SK-N-SH treated with all-trans-retinoic acid at 6 μM for 48 hours (cell line): ENCODE data around the gene CTRB1.

Source experiments
- ATAC-seq: fragments of 200-7000 bp; cut with Tn5 transposase; 3 replicates; pipeline ENCODE4 v1.9.1; 2020; ENCODE audit warnings: mild to moderate bottlenecking, moderate library complexity
- ARNTL ChIP-seq: fragments of 450-650 bp; formaldehyde crosslinking; IDR thresholded peaks from 2 replicates; pipeline ENCODE4 v1.5.0; 2020; ENCODE audit warnings: low read depth, mild to moderate bottlenecking, moderate library complexity, borderline replicate concordance
- BACH2 ChIP-seq: fragments of 250-450 bp; sonication (Bioruptor Pico); IDR thresholded peaks from 2 replicates; pipeline ENCODE4 v1.9.0; 2021; ENCODE audit warnings: mild to moderate bottlenecking, borderline replicate concordance
- CSDC2 ChIP-seq: fragments of 250-450 bp; sonication (Bioruptor Pico); IDR thresholded peaks from 2 replicates; pipeline ENCODE4 v1.5.0; 2020; ENCODE audit warnings: mild to moderate bottlenecking, moderate library complexity
- ESRRG ChIP-seq: fragments of 250-450 bp; sonication (Bioruptor Pico); IDR thresholded peaks from 2 replicates; pipeline ENCODE4 v1.6.1; 2021; ENCODE audit warnings: mild to moderate bottlenecking
- ISL1 ChIP-seq: fragments of 250-450 bp; sonication (Bioruptor Pico); IDR thresholded peaks from 2 replicates; pipeline ENCODE4 v2.1.2; 2022; ENCODE audit warnings: mild to moderate bottlenecking, moderate library complexity
- OSR1 ChIP-seq: fragments of 250-450 bp; sonication (Bioruptor Pico); IDR thresholded peaks from 2 replicates; pipeline ENCODE4 v1.8.0; 2022; ENCODE audit warnings: moderate library complexity, mild to moderate bottlenecking, inconsistent platforms
- PPARA ChIP-seq: fragments of 250-450 bp; sonication (Bioruptor Pico); IDR thresholded peaks from 2 replicates; pipeline ENCODE4 v1.5.0; 2020; ENCODE audit warnings: mild to moderate bottlenecking, borderline replicate concordance
- RARB ChIP-seq: fragments of 250-450 bp; sonication (Bioruptor Pico); IDR thresholded peaks from 2 replicates; pipeline ENCODE4 v1.8.0; 2021; ENCODE audit warnings: mild to moderate bottlenecking, moderate library complexity
- SNAI2 ChIP-seq: fragments of 250-450 bp; sonication (Bioruptor Pico); IDR thresholded peaks from 2 replicates; pipeline ENCODE4 v1.5.0; 2020; ENCODE audit warnings: mild to moderate bottlenecking, moderate library complexity
- TCF4 ChIP-seq: fragments of 250-450 bp; sonication (Bioruptor Pico); IDR thresholded peaks from 2 replicates; pipeline ENCODE4 v1.8.0; 2021; ENCODE audit warnings: mild to moderate bottlenecking, moderate library complexity, borderline replicate concordance
- TOX ChIP-seq: fragments of 250-450 bp; sonication (Bioruptor Pico); IDR thresholded peaks from 2 replicates; pipeline ENCODE4 v1.8.0; 2021; ENCODE audit warnings: mild to moderate bottlenecking, moderate library complexity, borderline replicate concordance
- ZC3H10 ChIP-seq: fragments of 250-450 bp; sonication (Bioruptor Pico); IDR thresholded peaks from 2 replicates; pipeline ENCODE4 v1.5.1; 2021; ENCODE audit warnings: mild to moderate bottlenecking, moderate library complexity
- ZFP3 ChIP-seq: fragments of 250-450 bp; sonication (Bioruptor Pico); IDR thresholded peaks from 2 replicates; pipeline ENCODE4 v1.5.0; 2020; ENCODE audit warnings: mild to moderate bottlenecking, moderate library complexity
- ZFP30 ChIP-seq: fragments of 450-650 bp; formaldehyde crosslinking; IDR thresholded peaks from 2 replicates; pipeline ENCODE4 v1.5.0; 2022; ENCODE audit warnings: mild to moderate bottlenecking, moderate library complexity
- ZNF565 ChIP-seq: fragments of 450-650 bp; formaldehyde crosslinking; conservative IDR thresholded peaks from 2 replicates; pipeline ENCODE4 v1.5.0; 2020; ENCODE audit warnings: low read depth, mild to moderate bottlenecking, moderate library complexity
- ZNF70 ChIP-seq: fragments of 450-650 bp; formaldehyde crosslinking; IDR thresholded peaks from 2 replicates; pipeline ENCODE4 v1.5.0; 2020; ENCODE audit warnings: mild to moderate bottlenecking, moderate library complexity
- ZNF8 ChIP-seq: fragments of 450-650 bp; formaldehyde crosslinking; IDR thresholded peaks from 2 replicates; pipeline ENCODE4 v1.5.0; 2020; ENCODE audit warnings: mild to moderate bottlenecking, moderate library complexity
- TF ChIP-seq, protein P1 (sequence below): fragments of 250-450 bp; sonication (Bioruptor Pico); IDR thresholded peaks from 2 replicates; pipeline ENCODE4 v1.5.1; 2021; ENCODE audit warnings: mild to moderate bottlenecking, moderate library complexity
- TF ChIP-seq, protein P2 (sequence below): fragments of 250-450 bp; sonication (Bioruptor Pico); IDR thresholded peaks from 2 replicates; pipeline ENCODE4 v1.5.0; 2020; ENCODE audit warnings: mild to moderate bottlenecking, moderate library complexity
- TF ChIP-seq, protein P3 (sequence below): fragments of 250-450 bp; sonication (Bioruptor Pico); IDR thresholded peaks from 2 replicates; pipeline ENCODE4 v1.8.0; 2020; ENCODE audit warnings: mild to moderate bottlenecking, moderate library complexity, borderline replicate concordance
- TF ChIP-seq, protein P4 (sequence below): fragments of 250-450 bp; sonication (Bioruptor Pico); IDR thresholded peaks from 2 replicates; pipeline ENCODE4 v1.5.1; 2020; ENCODE audit warnings: low read depth, mild to moderate bottlenecking, moderate library complexity
- TF ChIP-seq, protein P5 (sequence below): fragments of 250-450 bp; sonication (Bioruptor Pico); IDR thresholded peaks from 2 replicates; pipeline ENCODE4 v1.8.0; 2021; ENCODE audit warnings: low read depth, mild to moderate bottlenecking, moderate library complexity, borderline replicate concordance

The CTRB1 gene

DNA sequence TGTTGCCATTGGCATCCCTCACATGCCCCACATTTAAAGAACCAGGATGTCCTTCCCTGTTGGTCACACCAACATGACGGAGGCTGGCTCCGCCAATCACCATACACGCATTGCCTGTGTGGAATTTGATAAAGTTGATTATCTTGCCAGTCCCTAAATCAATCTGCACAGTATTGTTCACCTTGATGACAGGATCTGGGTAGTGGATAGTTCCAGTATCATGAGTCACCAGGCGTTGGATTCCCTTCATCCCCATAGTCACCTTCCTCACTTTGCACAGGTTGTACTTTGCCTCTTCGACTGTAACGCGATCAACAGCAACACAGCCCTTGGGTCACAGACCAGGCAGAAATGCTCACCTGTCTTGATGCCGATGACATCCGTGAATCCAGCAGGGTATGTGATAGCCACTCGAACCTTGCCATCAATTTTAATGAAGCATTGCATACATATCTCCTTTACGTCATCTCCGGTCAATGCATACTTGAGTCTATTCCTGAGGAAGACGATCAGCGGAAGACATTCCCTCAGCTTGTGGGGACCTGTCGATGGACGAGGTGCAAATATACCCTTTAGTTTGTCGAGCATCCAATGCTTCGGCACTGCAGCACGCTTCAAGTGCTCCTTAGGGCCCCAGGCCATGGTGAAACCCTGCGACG is 26.1 kb upstream of the CTRB1 start:
- ATAC-seq: no peak
- TF ChIP-seq ZFP3 (CRISPR knock-in tag): no peak
- no peak for TF ChIP-seq CSDC2
- no peak for TF ChIP-seq ZFP30 (CRISPR knock-in tag)
- no peak for TF ChIP-seq ARNTL (CRISPR knock-in tag)
- TF ChIP-seq TCF4 (CRISPR knock-in tag): no peak
- TF ChIP-seq ZC3H10 (CRISPR knock-in tag): no peak
- TF ChIP-seq, protein P1, sequence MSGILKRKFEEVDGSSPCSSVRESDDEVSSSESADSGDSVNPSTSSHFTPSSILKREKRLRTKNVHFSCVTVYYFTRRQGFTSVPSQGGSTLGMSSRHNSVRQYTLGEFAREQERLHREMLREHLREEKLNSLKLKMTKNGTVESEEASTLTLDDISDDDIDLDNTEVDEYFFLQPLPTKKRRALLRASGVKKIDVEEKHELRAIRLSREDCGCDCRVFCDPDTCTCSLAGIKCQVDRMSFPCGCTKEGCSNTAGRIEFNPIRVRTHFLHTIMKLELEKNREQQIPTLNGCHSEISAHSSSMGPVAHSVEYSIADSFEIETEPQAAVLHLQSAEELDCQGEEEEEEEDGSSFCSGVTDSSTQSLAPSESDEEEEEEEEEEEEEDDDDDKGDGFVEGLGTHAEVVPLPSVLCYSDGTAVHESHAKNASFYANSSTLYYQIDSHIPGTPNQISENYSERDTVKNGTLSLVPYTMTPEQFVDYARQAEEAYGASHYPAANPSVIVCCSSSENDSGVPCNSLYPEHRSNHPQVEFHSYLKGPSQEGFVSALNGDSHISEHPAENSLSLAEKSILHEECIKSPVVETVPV (CRISPR knock-in tag): no peak
- no peak for TF ChIP-seq RARB (CRISPR knock-in tag)
- no peak for TF ChIP-seq ZNF565 (CRISPR knock-in tag)
- TF ChIP-seq, protein P2, sequence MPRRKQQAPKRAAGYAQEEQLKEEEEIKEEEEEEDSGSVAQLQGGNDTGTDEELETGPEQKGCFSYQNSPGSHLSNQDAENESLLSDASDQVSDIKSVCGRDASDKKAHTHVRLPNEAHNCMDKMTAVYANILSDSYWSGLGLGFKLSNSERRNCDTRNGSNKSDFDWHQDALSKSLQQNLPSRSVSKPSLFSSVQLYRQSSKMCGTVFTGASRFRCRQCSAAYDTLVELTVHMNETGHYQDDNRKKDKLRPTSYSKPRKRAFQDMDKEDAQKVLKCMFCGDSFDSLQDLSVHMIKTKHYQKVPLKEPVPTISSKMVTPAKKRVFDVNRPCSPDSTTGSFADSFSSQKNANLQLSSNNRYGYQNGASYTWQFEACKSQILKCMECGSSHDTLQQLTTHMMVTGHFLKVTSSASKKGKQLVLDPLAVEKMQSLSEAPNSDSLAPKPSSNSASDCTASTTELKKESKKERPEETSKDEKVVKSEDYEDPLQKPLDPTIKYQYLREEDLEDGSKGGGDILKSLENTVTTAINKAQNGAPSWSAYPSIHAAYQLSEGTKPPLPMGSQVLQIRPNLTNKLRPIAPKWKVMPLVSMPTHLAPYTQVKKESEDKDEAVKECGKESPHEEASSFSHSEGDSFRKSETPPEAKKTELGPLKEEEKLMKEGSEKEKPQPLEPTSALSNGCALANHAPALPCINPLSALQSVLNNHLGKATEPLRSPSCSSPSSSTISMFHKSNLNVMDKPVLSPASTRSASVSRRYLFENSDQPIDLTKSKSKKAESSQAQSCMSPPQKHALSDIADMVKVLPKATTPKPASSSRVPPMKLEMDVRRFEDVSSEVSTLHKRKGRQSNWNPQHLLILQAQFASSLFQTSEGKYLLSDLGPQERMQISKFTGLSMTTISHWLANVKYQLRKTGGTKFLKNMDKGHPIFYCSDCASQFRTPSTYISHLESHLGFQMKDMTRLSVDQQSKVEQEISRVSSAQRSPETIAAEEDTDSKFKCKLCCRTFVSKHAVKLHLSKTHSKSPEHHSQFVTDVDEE (CRISPR knock-in tag): no peak
- no peak for TF ChIP-seq PPARA
- TF ChIP-seq BACH2 (CRISPR knock-in tag): no peak
- TF ChIP-seq ISL1 (CRISPR knock-in tag): no peak
- TF ChIP-seq, protein P3, sequence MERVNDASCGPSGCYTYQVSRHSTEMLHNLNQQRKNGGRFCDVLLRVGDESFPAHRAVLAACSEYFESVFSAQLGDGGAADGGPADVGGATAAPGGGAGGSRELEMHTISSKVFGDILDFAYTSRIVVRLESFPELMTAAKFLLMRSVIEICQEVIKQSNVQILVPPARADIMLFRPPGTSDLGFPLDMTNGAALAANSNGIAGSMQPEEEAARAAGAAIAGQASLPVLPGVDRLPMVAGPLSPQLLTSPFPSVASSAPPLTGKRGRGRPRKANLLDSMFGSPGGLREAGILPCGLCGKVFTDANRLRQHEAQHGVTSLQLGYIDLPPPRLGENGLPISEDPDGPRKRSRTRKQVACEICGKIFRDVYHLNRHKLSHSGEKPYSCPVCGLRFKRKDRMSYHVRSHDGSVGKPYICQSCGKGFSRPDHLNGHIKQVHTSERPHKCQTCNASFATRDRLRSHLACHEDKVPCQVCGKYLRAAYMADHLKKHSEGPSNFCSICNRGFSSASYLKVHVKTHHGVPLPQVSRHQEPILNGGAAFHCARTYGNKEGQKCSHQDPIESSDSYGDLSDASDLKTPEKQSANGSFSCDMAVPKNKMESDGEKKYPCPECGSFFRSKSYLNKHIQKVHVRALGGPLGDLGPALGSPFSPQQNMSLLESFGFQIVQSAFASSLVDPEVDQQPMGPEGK (CRISPR knock-in tag): no peak
- TF ChIP-seq ZNF70 (CRISPR knock-in tag): no peak
- no peak for TF ChIP-seq ZNF8 (CRISPR knock-in tag)

DNA sequence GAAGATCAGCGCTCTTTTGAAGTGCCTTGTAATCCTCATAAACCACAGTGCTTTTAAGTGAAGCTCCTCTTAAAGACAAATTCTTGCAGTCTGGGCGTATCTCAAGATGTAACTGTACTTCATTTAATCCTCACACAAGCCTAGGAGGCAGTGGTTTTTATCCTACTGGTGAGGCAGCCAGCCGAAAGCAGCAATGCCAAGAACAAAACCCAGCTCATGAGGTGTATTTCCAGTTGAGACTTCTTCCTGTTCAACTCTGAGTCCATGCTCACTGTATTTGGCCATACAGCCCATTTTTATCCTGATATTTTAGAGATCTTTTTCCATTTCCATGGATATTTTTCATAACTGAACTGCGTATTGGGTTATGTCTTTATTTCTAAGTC is 25.5 kb upstream of the CTRB1 start:
- TF ChIP-seq PPARA (no peak), TCF4 (CRISPR knock-in tag) (no peak), TOX (CRISPR knock-in tag) (no peak), ZNF70 (CRISPR knock-in tag) (no peak), OSR1 (CRISPR knock-in tag) (no peak), CSDC2 (no peak), BACH2 (CRISPR knock-in tag) (no peak), ESRRG (no peak), SNAI2 (CRISPR knock-in tag) (no peak), ZC3H10 (CRISPR knock-in tag) (no peak), RARB (CRISPR knock-in tag) (no peak), ZNF8 (CRISPR knock-in tag) (no peak), ZFP3 (CRISPR knock-in tag) (no peak), ARNTL (CRISPR knock-in tag) (no peak)
- TF ChIP-seq, protein P4, sequence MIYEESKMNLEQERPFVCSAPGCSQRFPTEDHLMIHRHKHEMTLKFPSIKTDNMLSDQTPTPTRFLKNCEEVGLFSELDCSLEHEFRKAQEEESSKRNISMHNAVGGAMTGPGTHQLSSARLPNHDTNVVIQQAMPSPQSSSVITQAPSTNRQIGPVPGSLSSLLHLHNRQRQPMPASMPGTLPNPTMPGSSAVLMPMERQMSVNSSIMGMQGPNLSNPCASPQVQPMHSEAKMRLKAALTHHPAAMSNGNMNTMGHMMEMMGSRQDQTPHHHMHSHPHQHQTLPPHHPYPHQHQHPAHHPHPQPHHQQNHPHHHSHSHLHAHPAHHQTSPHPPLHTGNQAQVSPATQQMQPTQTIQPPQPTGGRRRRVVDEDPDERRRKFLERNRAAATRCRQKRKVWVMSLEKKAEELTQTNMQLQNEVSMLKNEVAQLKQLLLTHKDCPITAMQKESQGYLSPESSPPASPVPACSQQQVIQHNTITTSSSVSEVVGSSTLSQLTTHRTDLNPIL (CRISPR knock-in tag): no peak
- TF ChIP-seq, protein P2 (CRISPR knock-in tag): no peak
- TF ChIP-seq, protein P1 (CRISPR knock-in tag): no peak
- TF ChIP-seq, protein P5, sequence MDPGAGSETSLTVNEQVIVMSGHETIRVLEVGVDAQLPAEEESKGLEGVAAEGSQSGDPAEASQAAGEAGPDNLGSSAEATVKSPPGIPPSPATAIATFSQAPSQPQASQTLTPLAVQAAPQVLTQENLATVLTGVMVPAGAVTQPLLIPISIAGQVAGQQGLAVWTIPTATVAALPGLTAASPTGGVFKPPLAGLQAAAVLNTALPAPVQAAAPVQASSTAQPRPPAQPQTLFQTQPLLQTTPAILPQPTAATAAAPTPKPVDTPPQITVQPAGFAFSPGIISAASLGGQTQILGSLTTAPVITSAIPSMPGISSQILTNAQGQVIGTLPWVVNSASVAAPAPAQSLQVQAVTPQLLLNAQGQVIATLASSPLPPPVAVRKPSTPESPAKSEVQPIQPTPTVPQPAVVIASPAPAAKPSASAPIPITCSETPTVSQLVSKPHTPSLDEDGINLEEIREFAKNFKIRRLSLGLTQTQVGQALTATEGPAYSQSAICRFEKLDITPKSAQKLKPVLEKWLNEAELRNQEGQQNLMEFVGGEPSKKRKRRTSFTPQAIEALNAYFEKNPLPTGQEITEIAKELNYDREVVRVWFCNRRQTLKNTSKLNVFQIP (CRISPR knock-in tag): no peak
- no peak for ATAC-seq
